Omental fat pad (tissue), 4 donors: ENCODE results near the gene CLEC20A. TPM values are rescaled to one million over a fixed set of nuclear protein-coding genes. Genes with fewer than 3 reads are reported as not detected.

Source experiments
- ATAC-seq: fragments of 150-250 bp; one replicate; pipeline ENCODE4 v1.9.1; 2016; ENCODE audit warnings: mild to moderate bottlenecking, moderate library complexity; ENCODE audit not compliant: low FRiP score
- DNase-seq: peaks from one replicate; pipeline ENCODE4 v3.0.0-alpha.2; 2019; ENCODE audit warnings: low spot score
- CTCF ChIP-seq, 3 donors: fragments of 450-650 bp; IDR thresholded peaks; one replicate each; pipeline ENCODE4 v1.5.1; 2016 to 2017; ENCODE audit warnings: antibody characterized with exemption in 3 of 3, mild to moderate bottlenecking in 3 of 3, moderate library complexity in 2 of 3
- total RNA-seq, 4 donors: library from RNA; depleted of rRNA; stranded (reverse); fragments of >200 nt; gene quantifications; one replicate each; pipeline ENCODE4 v1.1.0, GENCODE V29; 2016

Gene CLEC20A
- total RNA-seq, 4 donors from 2014 or later = not detected

- no peak for TF ChIP-seq CTCF (IDR thresholded peaks at IDR 0.05)
Observed at GRCh38 chr1:178495158-178495557, 1.6 kb downstream of the CLEC20A start.

GRCh38 chr1:178494569-178494971 is 2.2 kb downstream of the CLEC20A start:
- DNase-seq = no peak
- no peak for TF ChIP-seq CTCF (IDR thresholded peaks at IDR 0.05)
- ATAC-seq = no peak

More at GRCh38 chr1:178495158-178495557, 1.6 kb downstream of the CLEC20A start:
- DNase-seq (no peak), ATAC-seq (no peak)

DNA sequence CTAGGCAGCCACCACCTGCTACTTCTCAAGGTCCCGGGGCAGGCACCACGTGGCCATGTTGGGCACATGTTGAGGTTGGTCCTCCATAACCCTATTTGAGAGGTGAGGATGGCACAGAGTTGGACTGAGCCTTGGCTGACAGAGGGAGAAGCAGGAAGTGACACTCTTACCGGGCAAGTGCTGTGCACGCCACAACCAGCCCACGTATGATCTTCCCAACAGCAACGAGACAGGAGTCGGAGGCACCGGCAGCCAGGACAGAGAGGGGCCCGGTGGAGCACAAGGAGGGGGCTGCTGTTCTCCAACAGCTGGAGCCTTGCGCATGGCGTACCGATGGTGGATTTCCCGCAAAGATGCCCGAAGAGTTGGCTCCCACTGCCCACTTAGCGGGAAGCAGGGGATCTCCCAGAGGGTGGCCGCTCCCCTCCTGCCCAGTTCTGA is 3.4 kb downstream of the CLEC20A start:
- DNase-seq (no peak), ATAC-seq (no peak)
- TF ChIP-seq CTCF (IDR thresholded peaks at IDR 0.05) = no peak

DNA sequence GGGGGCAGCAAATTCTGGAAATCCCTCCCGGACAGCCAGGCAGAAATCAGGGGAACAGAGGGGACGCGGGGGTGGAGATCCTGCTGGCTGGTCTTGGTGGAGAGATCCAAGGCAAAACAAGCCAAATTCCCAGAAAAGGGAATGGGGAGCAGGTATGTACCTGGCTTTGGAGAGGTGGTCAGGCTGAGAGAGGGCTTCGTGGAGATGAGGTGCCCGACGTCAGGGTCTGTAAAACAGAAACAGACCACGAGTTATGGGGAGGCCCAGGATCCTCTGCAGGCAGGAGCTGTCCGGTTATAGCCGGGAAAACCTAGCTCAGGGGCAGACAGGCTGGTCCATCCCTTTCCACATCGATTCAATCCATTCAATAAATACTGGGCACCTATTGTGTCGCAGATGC is 4.4 kb downstream of the CLEC20A start:
- no peak for TF ChIP-seq CTCF (IDR thresholded peaks at IDR 0.05)
- ATAC-seq = no peak
- no peak for DNase-seq

DNA sequence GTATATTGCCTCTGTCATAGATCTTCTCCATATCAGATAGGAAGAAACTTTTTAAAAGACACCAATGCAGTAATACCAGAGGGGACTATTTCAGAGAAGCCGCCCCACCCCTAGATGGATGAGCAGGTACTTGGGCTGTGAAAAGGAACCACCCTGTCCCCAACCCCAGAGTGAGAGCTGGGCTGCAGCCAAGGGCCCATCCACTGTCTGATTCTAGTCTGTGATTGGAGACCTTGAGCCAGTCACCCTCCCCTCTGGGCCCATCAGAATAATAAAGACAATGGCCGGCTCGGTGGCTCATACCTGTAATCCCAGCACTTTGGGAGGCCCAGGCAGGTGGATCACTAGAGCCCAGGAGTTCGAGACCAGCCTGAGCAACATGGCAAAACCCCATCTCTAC is 5.0 kb downstream of the CLEC20A start:
- no peak for DNase-seq
- no peak for ATAC-seq
- no peak for TF ChIP-seq CTCF (IDR thresholded peaks at IDR 0.05)

DNA sequence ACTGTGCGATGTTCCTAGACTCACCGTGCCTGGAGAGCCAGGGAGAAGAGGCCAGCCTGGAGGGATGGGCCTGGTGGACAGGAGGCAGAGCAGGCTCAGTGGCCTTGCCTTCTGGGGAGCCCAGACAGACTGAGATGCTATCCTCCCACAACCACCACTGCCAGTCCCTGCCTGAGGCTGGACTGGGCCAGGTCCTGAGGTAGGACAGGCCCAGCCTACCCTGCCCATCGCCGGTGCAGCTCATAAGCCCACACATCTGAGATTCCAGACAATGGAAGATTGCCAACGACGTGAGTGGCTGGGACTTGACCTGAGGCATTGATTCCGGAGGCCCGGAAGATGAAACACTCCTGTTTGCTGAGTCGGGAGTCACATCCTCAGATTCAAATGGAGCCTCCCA is 5.8 kb downstream of the CLEC20A start:
- TF ChIP-seq CTCF (IDR thresholded peaks at IDR 0.05) = no peak
- DNase-seq (no peak), ATAC-seq (no peak)

DNA sequence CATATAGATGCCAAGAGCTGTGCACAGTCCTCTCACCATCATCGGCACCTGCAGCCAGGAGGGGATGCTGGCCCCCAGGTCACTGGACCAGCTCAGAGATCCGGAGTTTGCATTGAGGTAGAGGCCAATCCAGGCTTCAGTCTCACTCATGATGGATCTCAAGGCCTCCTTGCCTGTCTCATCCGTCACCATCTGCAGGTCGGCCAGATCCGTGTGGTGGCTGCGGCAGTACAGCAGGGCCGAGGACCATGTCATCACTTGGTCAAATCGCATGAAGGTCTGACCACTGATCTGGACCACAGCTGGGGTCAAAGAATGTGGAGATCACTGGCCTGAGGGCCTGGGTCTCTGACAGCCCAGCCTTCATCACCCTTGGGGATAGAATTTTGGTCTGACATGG is 6.6 kb downstream of the CLEC20A start:
- ATAC-seq (no peak), DNase-seq (no peak)
- no peak for TF ChIP-seq CTCF (IDR thresholded peaks at IDR 0.05)
